Vagina (tissue), 2 donors: Measurements from ENCODE around the gene PDE4D.

Experiments
- CTCF ChIP-seq, 3 experiments: fragments of 450-650 bp in 2 of 3; fragments of 200-600 bp in 1 of 3; sonication (generic) in 1 of 3; IDR thresholded peaks; one replicate each; pipeline ENCODE4 v1.5.1; 2017 to 2019; ENCODE audit warnings: antibody characterized with exemption in 3 of 3, mild to moderate bottlenecking in 2 of 3, moderate library complexity in 2 of 3
- POLR2A ChIP-seq, 2 donors: fragments of 450-650 bp; IDR thresholded peaks; one replicate each; pipeline ENCODE4 v1.6.1; 2017; ENCODE audit warnings: antibody characterized with exemption in 2 of 2, mild to moderate bottlenecking in 2 of 2, moderate library complexity in 2 of 2
- POLR2AphosphoS5 ChIP-seq, 2 donors: sonication (generic); formaldehyde crosslinking; IDR thresholded peaks; one replicate each; pipeline ENCODE4 v1.9.0; 2017; ENCODE audit warnings: antibody characterized with exemption in 2 of 2, mild to moderate bottlenecking in 2 of 2, low read depth in 1 of 2; ENCODE audit not compliant: insufficient read depth in 1 of 2

- TF ChIP-seq CTCF (IDR thresholded peaks at IDR 0.05) (no peak), POLR2A (IDR thresholded peaks at IDR 0.05) (no peak), POLR2AphosphoS5 (IDR thresholded peaks at IDR 0.05; ENCODE audit: insufficient read depth in 1 of 2, low read depth in 1 of 2) (no peak)
These were observed 53.3 kb downstream of the PDE4D start for GRCh38 chr5:59840200-59840601.
